MCF 10A (cell line): ENCODE data around the gene DYSF. TPM values are rescaled to one million over a fixed set of nuclear protein-coding genes. Genes with fewer than 3 reads are reported as not detected.

Experiments
- BruUV-seq: library from RNA; stranded (reverse); fragments of 400-500 nt; replicated peaks from 2 replicates; lab custom pipeline; 2021; lab: Mats Ljungman, UMichigan
- CTCF ChIA-PET: fragments of 300-600 bp; sonication (Branson Sonifier 250); formaldehyde crosslinking; extraction: SDS; loops from one replicate; lab custom pipeline; 2021; ENCODE audit warnings: antibody characterized with exemption, inconsistent platforms; lab: Yijun Ruan, JAX
- POLR2A ChIA-PET: fragments of 300-600, 350-650 bp; sonication (Branson Sonifier 250); formaldehyde crosslinking; extraction: SDS; loops from one replicate; lab custom pipeline; 2020; ENCODE audit warnings: antibody characterized with exemption, inconsistent platforms; lab: Yijun Ruan, JAX
- DNase-seq: peaks from one replicate; pipeline ENCODE4 v3.0.0-alpha.2; 2018; ENCODE audit not compliant: unreplicated experiment
- H3K27ac Mint-ChIP-seq: one replicate; pipeline ENCODE4 v1.8.0; 2022; ENCODE audit warnings: mild to moderate bottlenecking, low read depth, mixed read lengths; ENCODE audit not compliant: unreplicated experiment
- H3K27me3 Mint-ChIP-seq: one replicate; pipeline ENCODE4 v1.8.0; 2022; ENCODE audit warnings: mixed read lengths; ENCODE audit not compliant: insufficient read depth, unreplicated experiment
- H3K36me3 Mint-ChIP-seq: one replicate; pipeline ENCODE4 v1.8.0; 2022; ENCODE audit warnings: mild to moderate bottlenecking, moderate library complexity, mixed read lengths; ENCODE audit not compliant: insufficient read depth, unreplicated experiment
- H3K4me1 Mint-ChIP-seq: one replicate; pipeline ENCODE4 v1.8.0; 2022; ENCODE audit warnings: mixed read lengths; ENCODE audit not compliant: insufficient read depth, unreplicated experiment
- H3K4me3 Mint-ChIP-seq: one replicate; pipeline ENCODE4 v1.8.0; 2022; ENCODE audit warnings: mild to moderate bottlenecking, moderate library complexity, mixed read lengths; ENCODE audit not compliant: unreplicated experiment
- H3K9me3 Mint-ChIP-seq: one replicate; pipeline ENCODE4 v1.8.0; 2022; ENCODE audit warnings: mixed read lengths; ENCODE audit not compliant: unreplicated experiment
- intact Hi-C: fragments of 100-400 bp; cut with micrococcal nuclease; formaldehyde crosslinking; loops from 2 replicates; pipeline ENCODE4 v1.14.1; 2022
- total RNA-seq: library from RNA; stranded (reverse); gene quantifications from 2 replicates; pipeline ENCODE4 v1.2.3, GENCODE V29; 2022
- TF ChIP-seq, protein P1 (sequence below): fragments of 200-600 bp; IDR thresholded peaks from one replicate; pipeline ENCODE4 v1.8.0; 2022; ENCODE audit warnings: antibody characterized with exemption, mild to moderate bottlenecking; ENCODE audit not compliant: unreplicated experiment

DYSF gene
- total RNA-seq, 1 experiment from 2014 or later: 2.0 TPM

DNA sequence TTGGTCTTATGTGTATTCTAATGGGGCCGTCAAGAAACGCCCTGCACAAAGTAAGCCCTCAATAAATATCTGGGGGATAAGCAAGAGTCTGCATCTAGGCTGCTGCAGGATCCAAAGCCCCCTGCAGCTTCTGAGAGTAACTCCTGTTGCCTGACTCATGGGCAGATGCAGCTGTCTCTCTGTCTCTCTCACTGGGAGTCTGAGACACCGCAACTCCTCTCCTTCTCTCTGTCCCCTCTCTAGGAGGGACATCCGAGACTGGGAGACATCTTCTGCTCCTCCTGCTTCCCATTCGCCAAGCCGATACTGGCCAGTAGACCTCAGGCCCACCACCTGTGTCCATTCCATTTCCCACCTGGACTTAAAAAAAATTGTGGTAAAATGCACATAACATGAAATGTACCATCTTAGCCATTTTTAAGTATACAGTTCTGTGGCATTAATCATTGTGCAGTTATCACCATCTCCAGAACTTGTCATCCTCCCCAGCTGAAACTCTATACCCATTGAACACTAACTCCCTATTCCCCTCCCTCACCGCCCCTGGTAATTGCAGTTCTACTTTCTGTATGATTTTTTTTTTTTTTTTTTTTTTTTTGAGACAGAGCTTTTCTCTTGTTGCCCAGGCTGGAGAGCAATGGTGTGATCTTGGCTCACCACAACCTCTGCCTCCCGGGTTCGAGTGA is 20.1 kb downstream of the DYSF start:
- POLR2A ChIA-PET: no interaction called here
- Mint-ChIP-seq H3K27ac (no peak overlapping the region), H3K9me3 (no peaks in the 10 kb centered on the region), H3K27me3 (no peaks in the 10 kb centered on the region), H3K4me3 (no peak overlapping the region), H3K36me3 (peaks cover 6% of the 10 kb centered on the region), H3K4me1 (peaks cover 9% of the 10 kb centered on the region)
- intact Hi-C loops: no loop called here
- CTCF ChIA-PET: interaction anchor here (0.6 kb wide), 1 partner anchor 85 kb away, joined by 3 read pairs; no protein-coding TSS in a partner anchor
- no peak for DNase-seq
- TF ChIP-seq, protein P1, sequence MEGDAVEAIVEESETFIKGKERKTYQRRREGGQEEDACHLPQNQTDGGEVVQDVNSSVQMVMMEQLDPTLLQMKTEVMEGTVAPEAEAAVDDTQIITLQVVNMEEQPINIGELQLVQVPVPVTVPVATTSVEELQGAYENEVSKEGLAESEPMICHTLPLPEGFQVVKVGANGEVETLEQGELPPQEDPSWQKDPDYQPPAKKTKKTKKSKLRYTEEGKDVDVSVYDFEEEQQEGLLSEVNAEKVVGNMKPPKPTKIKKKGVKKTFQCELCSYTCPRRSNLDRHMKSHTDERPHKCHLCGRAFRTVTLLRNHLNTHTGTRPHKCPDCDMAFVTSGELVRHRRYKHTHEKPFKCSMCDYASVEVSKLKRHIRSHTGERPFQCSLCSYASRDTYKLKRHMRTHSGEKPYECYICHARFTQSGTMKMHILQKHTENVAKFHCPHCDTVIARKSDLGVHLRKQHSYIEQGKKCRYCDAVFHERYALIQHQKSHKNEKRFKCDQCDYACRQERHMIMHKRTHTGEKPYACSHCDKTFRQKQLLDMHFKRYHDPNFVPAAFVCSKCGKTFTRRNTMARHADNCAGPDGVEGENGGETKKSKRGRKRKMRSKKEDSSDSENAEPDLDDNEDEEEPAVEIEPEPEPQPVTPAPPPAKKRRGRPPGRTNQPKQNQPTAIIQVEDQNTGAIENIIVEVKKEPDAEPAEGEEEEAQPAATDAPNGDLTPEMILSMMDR: no peak
- BruUV-seq: no TSS peak

DNA sequence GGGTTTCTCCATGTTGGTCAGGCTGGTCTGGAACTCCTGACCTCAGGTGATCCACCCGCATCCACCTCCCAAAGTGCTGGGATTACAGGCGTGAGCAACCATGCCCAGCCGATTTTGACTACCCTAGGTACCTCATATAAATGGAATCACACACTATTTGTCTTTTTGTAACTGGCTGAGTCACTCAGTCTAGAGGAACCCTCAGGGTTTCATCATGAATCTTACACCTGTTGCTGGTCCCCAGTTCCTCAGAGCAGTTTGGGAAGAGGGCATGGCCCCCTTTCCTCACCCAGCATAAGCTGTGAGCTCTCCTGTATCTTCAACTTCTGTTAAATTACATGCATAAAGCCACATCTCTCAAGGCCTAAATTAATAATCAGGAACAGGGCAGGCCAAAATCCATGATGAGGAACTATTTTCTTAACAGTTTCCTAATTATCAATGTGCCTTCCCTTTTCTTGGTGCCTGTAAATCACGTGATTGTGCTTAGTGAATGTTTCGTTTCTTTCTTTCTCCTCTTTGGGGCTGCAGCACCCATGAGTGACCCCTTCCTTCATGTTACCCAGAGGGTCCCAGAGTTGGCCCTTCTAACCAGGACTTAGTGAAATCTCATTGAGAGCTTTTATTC is 20.9 kb downstream of the DYSF start:
- Mint-ChIP-seq H3K4me1 (peaks cover 9% of the 10 kb centered on the region), H3K36me3 (peaks cover 6% of the 10 kb centered on the region), H3K9me3 (no peaks in the 10 kb centered on the region), H3K27me3 (no peaks in the 10 kb centered on the region), H3K27ac (no peak overlapping the region), H3K4me3 (no peak overlapping the region)
- ChIA-PET CTCF (interaction anchor here (0.6 to 0.7 kb wide), 2 partner anchors 86 to 357 kb away, joined by 3 to 5 read pairs; no protein-coding TSS in a partner anchor), POLR2A (no interaction called here)
- no TSS peak for BruUV-seq
- TF ChIP-seq, protein P1: no peak
- intact Hi-C loops: no loop called here
- DNase-seq: no peak

DNA sequence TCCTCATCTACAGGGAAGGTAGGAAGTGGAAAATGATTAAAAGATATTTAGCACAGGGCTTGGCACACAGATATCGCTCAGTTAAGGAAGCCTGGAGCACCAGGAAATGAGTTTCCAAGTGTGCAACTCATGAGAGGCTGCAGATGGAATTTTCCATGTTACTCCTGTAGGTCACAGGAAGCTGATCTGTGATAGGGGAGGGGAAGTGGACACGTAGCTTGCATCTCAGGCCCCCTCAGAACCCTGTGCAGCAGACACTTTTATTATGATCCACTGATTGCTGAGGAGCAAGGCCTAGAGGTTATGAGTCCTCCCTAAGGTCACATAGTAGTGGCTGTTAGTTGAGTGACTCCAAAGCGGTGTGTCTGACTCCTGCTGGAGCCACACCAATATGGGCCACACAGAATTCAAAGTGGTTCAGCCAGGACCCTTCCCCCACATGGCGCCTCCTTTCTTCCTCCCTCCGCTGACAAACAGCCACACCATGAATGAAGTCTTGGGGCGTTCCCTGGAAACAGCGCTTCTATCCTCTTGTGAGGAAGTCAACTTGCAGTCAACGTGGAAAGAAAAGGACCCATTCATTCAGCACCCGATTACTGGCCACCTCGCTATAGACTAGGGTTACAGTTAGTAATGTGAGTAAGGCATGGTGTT is 21.5 kb downstream of the DYSF start:
- Mint-ChIP-seq H3K27ac (no peak overlapping the region), H3K4me3 (no peak overlapping the region), H3K9me3 (no peaks in the 10 kb centered on the region), H3K4me1 (peaks cover 9% of the 10 kb centered on the region), H3K36me3 (peaks cover 12% of the 10 kb centered on the region), H3K27me3 (no peaks in the 10 kb centered on the region)
- ChIA-PET CTCF (interaction anchor here (0.7 to 1.0 kb wide), 2 partner anchors 121 to 358 kb away, joined by 3 to 5 read pairs; no protein-coding TSS in a partner anchor), POLR2A (interaction anchor here (0.7 kb wide), 1 partner anchor 109 kb away, joined by 3 read pairs; no protein-coding TSS in a partner anchor)
- TF ChIP-seq, protein P1: no peak
- no peak for DNase-seq
- intact Hi-C loops: no loop called here
- no TSS peak for BruUV-seq

DNA sequence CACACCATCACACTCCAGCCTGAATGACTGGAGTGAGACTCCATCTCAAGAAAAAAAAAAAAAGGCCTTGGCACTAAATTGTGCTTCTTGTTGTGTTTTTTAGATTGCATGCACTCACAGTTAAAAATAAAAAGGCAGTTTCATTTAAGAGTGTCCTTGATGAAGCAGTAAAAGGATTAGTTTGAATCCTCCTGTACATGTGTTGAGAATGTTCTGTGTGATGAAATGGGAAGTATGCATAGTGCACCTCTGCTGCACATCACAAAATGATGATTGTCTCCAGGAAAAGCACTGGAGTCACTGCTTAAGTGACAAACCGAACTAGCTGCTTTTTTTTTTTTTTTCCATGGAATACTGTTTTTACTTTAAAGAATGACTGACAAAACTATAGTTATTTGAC is 23.1 kb downstream of the DYSF start:
- peaks cover 9% of the 10 kb centered on the region for H3K4me1 Mint-ChIP-seq
- H3K36me3 Mint-ChIP-seq: peaks cover 13% of the 10 kb centered on the region
- BruUV-seq: no TSS peak
- no peak overlapping the region for H3K4me3 Mint-ChIP-seq
- TF ChIP-seq, protein P1: no peak
- H3K9me3 Mint-ChIP-seq: no peaks in the 10 kb centered on the region
- DNase-seq: no peak
- H3K27ac Mint-ChIP-seq: no peak overlapping the region
- CTCF ChIA-PET: no interaction called here
- POLR2A ChIA-PET: interaction anchor here (0.8 kb wide), 1 partner anchor 9 kb away, joined by 4 read pairs; no protein-coding TSS in a partner anchor
- no peaks in the 10 kb centered on the region for H3K27me3 Mint-ChIP-seq
- intact Hi-C loops: no loop called here
